WTC11 (cell line): Measurements from ENCODE around the gene CTNNA3.

ENCODE experiments used
- CTCF ChIP-seq: fragments of 200-600 bp; IDR thresholded peaks from 2 replicates; pipeline ENCODE4 v1.8.0; 2022; ENCODE audit warnings: antibody characterized with exemption
- ERG ChIP-seq: fragments of 250-450 bp; sonication (Bioruptor Pico); IDR thresholded peaks from 2 replicates; pipeline ENCODE4 v1.8.0; 2021; ENCODE audit warnings: mild to moderate bottlenecking
- FOXJ3 ChIP-seq: sonication (generic); formaldehyde crosslinking; IDR thresholded peaks from 2 replicates; pipeline ENCODE4 v1.9.0; 2021; ENCODE audit warnings: missing genetic modification reagents, mild to moderate bottlenecking, borderline replicate concordance
- GABPB1 ChIP-seq: sonication (generic); formaldehyde crosslinking; IDR thresholded peaks from 2 replicates; pipeline ENCODE4 v1.8.1; 2023; ENCODE audit warnings: mild to moderate bottlenecking, missing genetic modification reagents
- NFE2L1 ChIP-seq: sonication (generic); formaldehyde crosslinking; IDR thresholded peaks from 2 replicates; pipeline ENCODE4 v1.8.1; 2023; ENCODE audit warnings: missing genetic modification reagents
- NR2C2 ChIP-seq: sonication (generic); formaldehyde crosslinking; IDR thresholded peaks from 2 replicates; pipeline ENCODE4 v1.8.0; 2022; ENCODE audit warnings: mild to moderate bottlenecking, missing genetic modification reagents
- PREB ChIP-seq: sonication (generic); formaldehyde crosslinking; IDR thresholded peaks from 2 replicates; pipeline ENCODE4 v1.8.1; 2022; ENCODE audit warnings: mild to moderate bottlenecking, missing genetic modification reagents, moderate library complexity, borderline replicate concordance
- SP1 ChIP-seq: sonication (generic); formaldehyde crosslinking; conservative IDR thresholded peaks from 2 replicates; pipeline ENCODE4 v1.8.1; 2022; ENCODE audit warnings: missing genetic modification reagents
- ZBTB21 ChIP-seq: sonication (generic); formaldehyde crosslinking; IDR thresholded peaks from 2 replicates; pipeline ENCODE4 v1.8.1; 2023; ENCODE audit warnings: mild to moderate bottlenecking, missing genetic modification reagents, borderline replicate concordance

GRCh38 chr10:67079126-67079525 lies 616.9 kb downstream of the CTNNA3 start:
- TF ChIP-seq NR2C2 (CRISPR knock-in tag) (no peak), CTCF (no peak), GABPB1 (CRISPR knock-in tag) (no peak), FOXJ3 (CRISPR knock-in tag) (no peak), NFE2L1 (CRISPR knock-in tag) (no peak), SP1 (CRISPR knock-in tag) (no peak), ERG (CRISPR knock-in tag) (no peak), PREB (CRISPR knock-in tag) (no peak), ZBTB21 (CRISPR knock-in tag) (no peak)
